NCI-H226 (cell line): ENCODE measurements around the gene PPP2CA.
A peak's percentile ranks its signal among the peaks of the same experiment; 100 is the strongest.
"Not testable (repeated sequence)": the region's sequence is repeated elsewhere in the genome, so short reads cannot be mapped to it uniquely, and the experiment has no call there.

Source experiments
- DNase-seq: peaks from one replicate; pipeline ENCODE4 v3.0.0-alpha.2; 2015

Gene PPP2CA

GRCh38 chr5:134225780-134226440, at the start of gene PPP2CA:
TSS of gene PPP2CA (minus strand) at chr5:134226073. CDS start at chr5:134225861, 212 bp downstream.
- peak; percentile 98 for DNase-seq

GRCh38 chr5:134273642-134274395, 47.9 kb upstream of the PPP2CA start:
- DNase-seq: peak; percentile 34

DNA sequence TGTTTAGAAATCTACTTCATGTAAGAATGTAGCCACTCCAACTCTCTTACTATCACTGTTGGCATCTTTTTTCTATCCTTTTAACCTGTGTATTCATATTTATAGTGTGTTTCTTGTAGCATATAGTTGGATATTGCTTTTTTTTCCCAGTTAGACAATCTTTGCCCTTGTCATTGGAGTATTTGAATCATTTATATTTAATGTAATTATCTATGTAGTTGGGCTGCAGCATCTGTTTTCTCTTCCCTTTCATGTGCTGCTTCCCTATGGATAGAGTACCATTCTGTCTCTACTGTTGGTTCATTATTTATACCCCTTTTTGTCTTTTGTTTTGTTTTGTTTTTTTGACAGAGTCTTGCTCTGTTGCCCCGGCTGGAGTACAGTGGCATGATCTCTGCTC, 45.2 kb upstream of the PPP2CA start:
- no peak for DNase-seq

- no peak for DNase-seq
Measured at GRCh38 chr5:134268919-134269318, 43.0 kb upstream of the PPP2CA start.

GRCh38 chr5:134268019-134268601, 42.2 kb upstream of the PPP2CA start:
- DNase-seq: no peak

DNA sequence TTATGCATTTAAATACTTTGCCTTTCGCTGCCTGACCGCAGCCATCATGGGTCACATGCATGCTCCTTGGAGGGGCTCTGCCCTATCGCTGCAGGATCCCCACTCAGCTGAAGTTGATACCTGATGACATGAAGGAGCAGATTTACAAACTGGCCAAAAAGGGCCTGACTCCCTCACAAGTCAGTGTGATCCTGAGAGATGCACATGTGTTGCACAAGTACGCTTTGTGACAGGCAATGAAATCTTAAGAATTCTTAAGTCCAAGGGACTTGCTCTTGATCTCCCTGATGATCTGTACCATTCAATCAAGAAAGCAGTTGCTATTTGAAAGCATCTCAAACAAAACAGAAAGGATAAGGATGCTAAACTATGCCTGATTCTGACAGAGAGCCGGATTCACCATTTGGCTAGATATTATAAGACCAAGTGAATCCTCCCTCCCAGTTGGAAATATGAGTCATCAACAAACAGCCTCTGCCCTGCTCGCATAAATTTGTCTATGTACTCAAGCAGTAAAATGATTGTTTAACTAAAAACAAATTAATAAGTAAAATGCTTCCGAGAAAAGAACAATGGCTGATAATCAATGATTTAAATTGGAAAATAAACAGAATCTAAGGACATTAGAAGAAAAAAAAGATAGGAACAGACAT, 41.6 kb upstream of the PPP2CA start:
- DNase-seq: peak; percentile 42

GRCh38 chr5:134263801-134264200, 37.9 kb upstream of the PPP2CA start:
- DNase-seq: no peak

DNA sequence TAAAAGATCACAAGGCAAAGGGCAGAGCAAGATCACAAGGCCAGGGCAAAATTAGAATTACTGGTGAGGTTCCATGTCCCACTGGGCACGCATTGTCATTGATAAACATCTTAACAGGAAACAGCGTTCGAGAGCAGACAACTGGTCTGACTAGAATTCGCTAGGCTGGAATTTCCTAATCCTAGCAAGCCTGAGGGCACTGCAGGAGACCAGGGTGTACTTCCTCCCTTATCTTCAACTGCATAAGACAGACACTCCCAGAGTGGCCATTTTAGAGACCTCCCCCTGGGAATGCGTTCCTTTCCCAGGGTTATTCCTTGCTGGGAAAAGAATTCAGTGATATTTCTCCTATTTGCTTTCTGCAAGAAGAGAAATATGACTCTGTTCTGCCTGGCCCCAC, 36.8 kb upstream of the PPP2CA start:
- DNase-seq: not testable (repeated sequence)

- no peak for DNase-seq
Measured at GRCh38 chr5:134258896-134259295, 33.0 kb upstream of the PPP2CA start.

GRCh38 chr5:134257176-134257575, 31.3 kb upstream of the PPP2CA start:
- DNase-seq: no peak

DNA sequence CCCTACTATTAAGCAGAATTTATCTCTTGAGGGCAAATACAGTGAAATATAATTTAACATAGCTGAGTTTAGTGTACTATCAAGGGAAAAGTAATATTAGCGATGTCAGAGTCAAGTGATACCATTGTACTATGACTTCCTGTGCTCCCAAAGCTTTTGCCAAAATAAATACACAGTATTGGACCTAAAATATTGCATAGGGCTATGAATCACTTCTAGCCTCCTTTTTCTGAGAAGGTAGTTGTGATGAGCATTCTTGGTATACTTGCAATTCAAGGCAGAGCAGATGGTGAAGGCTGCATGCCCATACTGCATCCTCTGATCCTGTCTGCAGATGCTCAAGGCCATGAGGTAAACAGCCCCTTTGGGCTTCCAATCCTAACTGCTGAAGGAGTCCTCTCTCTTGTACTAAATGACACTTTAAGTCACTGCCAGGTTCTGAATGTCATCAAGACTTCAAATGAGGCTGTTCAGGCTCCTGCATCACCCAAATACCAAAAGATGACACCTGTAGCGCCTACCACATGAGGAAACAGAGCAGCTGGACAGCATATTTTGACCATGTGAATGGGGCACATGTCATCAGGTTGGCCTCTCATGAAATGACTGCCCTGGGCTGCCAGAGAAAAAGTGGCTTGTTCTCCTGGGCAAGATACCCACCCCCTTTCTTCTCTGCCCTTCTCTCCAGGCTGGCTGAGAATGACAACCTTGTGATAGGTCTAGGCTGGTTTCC, 29.7 kb upstream of the PPP2CA start:
- DNase-seq: peak; percentile 43

DNA sequence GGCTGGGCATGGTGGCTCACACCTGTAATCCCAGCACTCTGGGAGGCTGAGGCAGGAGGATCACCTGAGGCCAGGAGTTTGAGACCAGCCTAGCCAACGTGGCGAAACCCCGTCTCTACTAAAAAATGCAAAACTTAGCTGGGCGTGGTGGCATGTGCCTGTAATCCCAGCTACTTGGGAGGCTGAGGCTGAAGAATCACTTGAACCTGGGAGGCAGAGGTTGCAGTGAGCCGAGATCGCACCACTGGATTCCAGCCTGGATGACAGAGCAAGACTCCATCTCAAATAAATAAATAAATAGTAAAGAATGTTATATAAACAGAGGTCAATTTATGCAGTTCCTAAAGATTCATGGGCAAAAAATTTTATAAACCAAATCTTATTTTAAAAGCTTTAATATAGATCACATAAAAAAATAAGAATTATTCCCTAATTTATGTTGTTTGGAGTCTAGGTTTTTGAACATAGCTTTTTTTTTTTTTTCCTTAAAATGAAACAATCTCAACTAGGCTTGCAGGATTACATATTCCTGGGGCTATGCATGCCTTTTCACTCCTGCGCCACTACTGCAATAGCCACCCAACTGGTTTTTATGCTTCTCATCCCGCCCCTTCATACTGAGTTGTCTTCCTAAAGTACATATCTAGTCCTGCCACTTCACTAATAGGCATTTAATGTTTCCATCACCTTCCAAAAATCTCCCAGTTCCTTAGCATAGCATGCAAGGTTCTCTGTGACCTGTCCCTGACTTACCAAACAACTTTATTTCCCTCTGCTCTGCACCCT, 27.7 kb upstream of the PPP2CA start:
- not testable (repeated sequence) for DNase-seq

DNA sequence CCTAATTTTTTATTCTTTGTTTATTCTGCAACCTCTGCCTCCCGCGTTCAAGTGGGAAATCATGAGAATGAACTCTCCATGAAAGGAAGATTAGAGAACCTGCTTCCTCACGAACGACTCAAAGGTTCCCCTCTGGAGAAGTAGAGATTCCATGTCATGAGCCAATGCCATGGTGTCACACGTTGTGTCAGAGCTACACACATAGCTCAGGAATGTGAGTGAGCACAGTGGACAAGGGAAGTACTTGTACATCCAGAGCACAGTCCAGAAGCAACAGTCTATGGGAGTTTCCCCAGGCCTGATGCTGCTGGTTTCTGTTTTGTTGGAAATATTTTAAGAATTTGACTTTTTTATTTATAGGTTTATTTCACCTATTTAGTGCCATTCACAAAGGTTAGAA, 26.8 kb upstream of the PPP2CA start:
- DNase-seq: peak; percentile 69

GRCh38 chr5:134250949-134251348, 25.1 kb upstream of the PPP2CA start:
- DNase-seq: no peak

GRCh38 chr5:134249469-134250379, 23.9 kb upstream of the PPP2CA start:
- DNase-seq: no peak

- no peak for DNase-seq
Measured at GRCh38 chr5:134248256-134248655, 22.4 kb upstream of the PPP2CA start.

GRCh38 chr5:134247428-134248224, 21.8 kb upstream of the PPP2CA start:
- peak; percentile 86 for DNase-seq

- no peak for DNase-seq
Measured at GRCh38 chr5:134246771-134247427, 21.0 kb upstream of the PPP2CA start.

- no peak for DNase-seq
Measured at GRCh38 chr5:134245692-134246091, 19.8 kb upstream of the PPP2CA start.
